ENCODE results near the gene LCE3D.

DNA sequence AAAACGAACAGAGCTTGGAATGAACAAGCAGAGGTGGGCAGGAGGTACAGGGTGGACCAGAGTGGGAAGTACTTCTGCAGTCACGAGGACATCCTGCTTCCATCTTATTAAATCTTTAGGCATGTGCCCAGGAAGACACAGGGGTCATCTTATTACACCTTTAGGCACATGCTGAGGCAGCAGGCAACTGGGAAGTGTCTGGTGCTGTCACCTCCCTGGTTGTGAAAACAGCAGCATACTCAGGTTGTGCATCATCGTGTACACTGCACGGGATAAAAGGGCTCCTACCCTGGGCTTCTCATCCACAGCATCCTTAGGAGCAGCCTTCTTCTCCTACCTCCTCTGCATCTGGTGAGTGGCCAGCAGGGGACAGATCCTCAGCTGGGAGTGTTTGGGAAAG, 19.6 kb upstream of the LCE3D start, which contains the start of gene LCE3C:
- no peak for TF ChIP-seq HDAC8 (tag; IDR thresholded peaks at IDR 0.05)
- TF ChIP-seq POLR3A (IDR thresholded peaks at IDR 0.05; ENCODE audit: borderline replicate concordance, extremely low read depth, insufficient read depth, insufficient read length) = no peak
- TF ChIP-seq, protein P1, sequence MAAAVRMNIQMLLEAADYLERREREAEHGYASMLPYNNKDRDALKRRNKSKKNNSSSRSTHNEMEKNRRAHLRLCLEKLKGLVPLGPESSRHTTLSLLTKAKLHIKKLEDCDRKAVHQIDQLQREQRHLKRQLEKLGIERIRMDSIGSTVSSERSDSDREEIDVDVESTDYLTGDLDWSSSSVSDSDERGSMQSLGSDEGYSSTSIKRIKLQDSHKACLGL (CRISPR knock-in tag; IDR thresholded peaks at IDR 0.05; ENCODE audit: borderline replicate concordance, poor library complexity, severe bottlenecking) = no peak
- TF ChIP-seq, protein P2, sequence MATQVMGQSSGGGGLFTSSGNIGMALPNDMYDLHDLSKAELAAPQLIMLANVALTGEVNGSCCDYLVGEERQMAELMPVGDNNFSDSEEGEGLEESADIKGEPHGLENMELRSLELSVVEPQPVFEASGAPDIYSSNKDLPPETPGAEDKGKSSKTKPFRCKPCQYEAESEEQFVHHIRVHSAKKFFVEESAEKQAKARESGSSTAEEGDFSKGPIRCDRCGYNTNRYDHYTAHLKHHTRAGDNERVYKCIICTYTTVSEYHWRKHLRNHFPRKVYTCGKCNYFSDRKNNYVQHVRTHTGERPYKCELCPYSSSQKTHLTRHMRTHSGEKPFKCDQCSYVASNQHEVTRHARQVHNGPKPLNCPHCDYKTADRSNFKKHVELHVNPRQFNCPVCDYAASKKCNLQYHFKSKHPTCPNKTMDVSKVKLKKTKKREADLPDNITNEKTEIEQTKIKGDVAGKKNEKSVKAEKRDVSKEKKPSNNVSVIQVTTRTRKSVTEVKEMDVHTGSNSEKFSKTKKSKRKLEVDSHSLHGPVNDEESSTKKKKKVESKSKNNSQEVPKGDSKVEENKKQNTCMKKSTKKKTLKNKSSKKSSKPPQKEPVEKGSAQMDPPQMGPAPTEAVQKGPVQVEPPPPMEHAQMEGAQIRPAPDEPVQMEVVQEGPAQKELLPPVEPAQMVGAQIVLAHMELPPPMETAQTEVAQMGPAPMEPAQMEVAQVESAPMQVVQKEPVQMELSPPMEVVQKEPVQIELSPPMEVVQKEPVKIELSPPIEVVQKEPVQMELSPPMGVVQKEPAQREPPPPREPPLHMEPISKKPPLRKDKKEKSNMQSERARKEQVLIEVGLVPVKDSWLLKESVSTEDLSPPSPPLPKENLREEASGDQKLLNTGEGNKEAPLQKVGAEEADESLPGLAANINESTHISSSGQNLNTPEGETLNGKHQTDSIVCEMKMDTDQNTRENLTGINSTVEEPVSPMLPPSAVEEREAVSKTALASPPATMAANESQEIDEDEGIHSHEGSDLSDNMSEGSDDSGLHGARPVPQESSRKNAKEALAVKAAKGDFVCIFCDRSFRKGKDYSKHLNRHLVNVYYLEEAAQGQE (IDR thresholded peaks at IDR 0.05; ENCODE audit: borderline replicate concordance) = no peak
- TF ChIP-seq, protein P2 (CRISPR knock-in tag; IDR thresholded peaks at IDR 0.05; ENCODE audit: low read depth) = no peak
- TF ChIP-seq SNIP1 (IDR thresholded peaks at IDR 0.05; ENCODE audit: low read depth) = no peak
- TF ChIP-seq, protein P3, sequence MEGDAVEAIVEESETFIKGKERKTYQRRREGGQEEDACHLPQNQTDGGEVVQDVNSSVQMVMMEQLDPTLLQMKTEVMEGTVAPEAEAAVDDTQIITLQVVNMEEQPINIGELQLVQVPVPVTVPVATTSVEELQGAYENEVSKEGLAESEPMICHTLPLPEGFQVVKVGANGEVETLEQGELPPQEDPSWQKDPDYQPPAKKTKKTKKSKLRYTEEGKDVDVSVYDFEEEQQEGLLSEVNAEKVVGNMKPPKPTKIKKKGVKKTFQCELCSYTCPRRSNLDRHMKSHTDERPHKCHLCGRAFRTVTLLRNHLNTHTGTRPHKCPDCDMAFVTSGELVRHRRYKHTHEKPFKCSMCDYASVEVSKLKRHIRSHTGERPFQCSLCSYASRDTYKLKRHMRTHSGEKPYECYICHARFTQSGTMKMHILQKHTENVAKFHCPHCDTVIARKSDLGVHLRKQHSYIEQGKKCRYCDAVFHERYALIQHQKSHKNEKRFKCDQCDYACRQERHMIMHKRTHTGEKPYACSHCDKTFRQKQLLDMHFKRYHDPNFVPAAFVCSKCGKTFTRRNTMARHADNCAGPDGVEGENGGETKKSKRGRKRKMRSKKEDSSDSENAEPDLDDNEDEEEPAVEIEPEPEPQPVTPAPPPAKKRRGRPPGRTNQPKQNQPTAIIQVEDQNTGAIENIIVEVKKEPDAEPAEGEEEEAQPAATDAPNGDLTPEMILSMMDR (IDR thresholded peaks at IDR 0.05 in 2 of 3, conservative IDR thresholded peaks at IDR 0.05 in 1 of 3; ENCODE audit: insufficient read depth in 2 of 3, low read depth in 1 of 3, low read length in 3 of 3) = no peak
